Hematopoietic multipotent progenitor cell treated with erythropoietin and hydrocortisone succinate and interleukin-3 and kit ligand, for 8 days (in vitro differentiated cells): Measurements from ENCODE around the gene PNRC2.
"Not testable (repeated sequence)": the region's sequence is repeated elsewhere in the genome, so short reads cannot be mapped to it uniquely, and the experiment has no call there.

ENCODE experiments used
- DNase-seq: peaks from one replicate; pipeline ENCODE4 v3.0.0-alpha.2; 2015

The PNRC2 gene

DNA sequence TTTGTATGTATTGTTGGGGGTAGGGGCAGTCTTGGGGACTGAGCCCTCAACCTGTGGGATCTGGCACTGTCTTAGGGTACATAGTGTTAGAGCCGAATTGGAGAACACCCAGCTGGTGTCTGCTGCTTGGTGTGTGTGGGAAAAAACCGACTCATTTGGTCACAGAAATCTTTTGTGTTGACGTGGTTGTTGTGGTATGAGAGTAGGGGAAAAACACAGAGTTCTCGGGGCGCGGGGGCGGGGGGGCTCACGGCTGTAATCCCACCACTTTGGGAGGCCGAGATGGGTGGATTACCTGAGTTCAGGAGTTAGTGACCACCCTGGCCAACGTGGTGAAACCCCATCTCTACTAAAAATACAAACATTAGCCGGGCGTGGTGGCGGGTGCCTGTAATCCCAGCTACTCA is 35.8 kb downstream of the PNRC2 start:
- DNase-seq: no peak

DNA sequence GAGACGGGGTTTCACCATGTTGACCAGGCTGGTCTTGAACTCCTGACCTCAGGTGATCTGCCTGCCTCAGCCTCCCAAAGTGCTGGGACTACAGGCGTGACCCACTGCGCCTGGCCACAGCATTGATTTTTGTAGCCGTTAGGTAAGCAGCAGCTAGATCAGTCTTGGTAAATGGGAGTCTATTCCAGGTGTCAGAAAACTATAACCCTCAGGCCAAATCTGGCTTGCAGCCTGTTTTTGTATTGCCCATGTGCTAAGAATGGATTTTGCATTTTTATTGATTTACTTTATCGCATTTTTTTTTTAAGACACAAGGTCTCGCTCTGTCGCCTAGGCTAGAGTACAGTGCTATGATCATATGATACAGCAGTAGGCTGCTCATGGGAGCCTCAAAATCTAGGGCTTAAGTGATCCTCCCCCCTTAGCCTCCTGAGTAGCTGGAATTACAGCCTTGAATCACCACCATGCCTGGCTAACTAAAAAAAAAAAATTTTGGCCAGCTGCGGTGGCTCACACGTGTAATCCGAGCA is 37.1 kb downstream of the PNRC2 start:
- DNase-seq: no peak

DNA sequence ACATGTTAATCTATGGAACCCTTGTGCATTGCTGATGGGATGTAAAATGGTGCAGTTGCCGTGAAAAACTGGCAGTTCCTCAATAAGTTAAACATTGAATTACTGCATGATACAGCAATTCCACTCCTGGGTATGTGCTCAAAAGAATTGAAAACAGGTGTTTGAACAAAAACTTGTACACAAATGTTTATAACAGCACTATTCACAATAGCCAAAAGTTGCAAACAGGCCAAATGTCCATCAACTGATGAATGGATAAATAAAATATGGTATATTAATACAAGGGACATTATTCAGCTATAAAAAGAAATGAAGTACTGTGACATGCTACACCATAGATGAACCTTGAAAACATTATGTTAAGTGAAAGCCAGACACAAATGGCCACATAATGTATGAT is 38.2 kb downstream of the PNRC2 start:
- DNase-seq: no peak

DNA sequence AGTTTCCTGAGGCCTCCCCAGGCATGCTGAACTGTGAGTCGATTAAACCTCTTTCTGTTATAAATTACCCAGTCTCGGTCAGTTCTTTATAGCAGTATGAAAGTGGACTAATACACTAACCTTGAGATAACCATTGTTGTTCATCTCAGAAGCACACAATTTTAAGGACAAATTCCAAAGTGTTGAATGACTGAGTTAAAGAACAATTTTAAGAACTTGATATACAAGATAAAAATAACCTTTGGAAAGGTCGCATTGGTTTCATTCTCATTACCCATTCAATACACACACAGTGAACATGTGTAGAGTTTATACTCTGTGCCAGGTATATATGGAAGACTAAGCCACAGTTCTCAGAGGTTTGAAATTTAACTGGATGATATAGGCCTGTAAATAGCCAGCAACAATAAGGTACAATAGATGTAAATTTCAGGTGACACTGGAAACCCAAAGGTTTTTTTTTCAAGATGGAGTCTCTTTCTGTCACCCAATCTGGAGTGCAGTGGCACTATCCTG is 39.6 kb downstream of the PNRC2 start:
- no peak for DNase-seq

DNA sequence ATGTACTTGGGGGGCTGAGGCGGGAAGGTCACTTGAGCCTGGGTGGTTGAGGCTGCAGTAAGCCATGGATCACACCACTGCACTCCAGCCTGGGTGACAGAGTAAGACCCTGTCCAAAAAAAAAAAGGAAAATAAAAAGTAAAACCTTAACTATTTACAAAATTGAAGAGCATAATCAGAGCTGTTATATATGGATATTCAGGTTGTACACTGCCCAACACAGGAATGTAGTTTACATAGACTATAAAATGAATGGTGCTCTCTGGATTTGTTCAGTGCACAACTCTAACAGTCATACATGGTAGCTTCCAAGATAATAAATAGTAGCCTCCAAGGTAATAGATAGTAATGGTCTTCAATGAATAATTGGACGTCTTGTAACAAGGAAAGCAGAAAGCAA is 43.1 kb downstream of the PNRC2 start:
- DNase-seq: no peak

DNA sequence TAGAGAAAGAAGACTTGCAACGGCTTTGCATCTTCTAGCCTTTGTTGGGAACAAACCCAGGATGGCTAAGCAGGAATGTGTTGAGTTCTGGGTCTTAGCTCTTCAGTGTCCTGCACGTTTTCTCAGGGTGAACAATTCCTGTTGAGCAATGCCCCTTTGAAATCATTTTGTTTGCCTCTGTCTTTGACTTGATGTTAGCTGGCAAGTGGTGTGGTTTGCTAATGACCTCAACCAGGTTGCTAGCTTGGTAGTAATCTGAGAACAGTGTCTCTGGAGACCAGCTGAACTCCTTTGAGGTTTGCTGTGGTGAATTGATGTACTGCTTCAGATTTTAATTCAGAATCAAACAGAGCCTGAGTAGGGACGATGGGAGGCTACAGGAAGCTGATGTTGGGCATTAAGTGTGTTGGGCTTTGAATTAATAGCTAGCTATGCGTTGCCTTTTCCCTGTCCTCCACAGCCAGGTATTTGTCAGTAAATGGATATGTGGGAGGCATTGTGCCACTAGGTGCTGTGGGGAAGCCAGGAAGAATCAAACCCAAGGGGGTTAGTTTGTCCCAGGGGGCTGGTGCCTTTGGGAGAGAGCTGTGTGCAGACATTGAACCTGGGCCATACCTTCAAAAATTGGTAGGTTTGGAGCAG is 43.8 kb downstream of the PNRC2 start:
- DNase-seq: no peak

DNA sequence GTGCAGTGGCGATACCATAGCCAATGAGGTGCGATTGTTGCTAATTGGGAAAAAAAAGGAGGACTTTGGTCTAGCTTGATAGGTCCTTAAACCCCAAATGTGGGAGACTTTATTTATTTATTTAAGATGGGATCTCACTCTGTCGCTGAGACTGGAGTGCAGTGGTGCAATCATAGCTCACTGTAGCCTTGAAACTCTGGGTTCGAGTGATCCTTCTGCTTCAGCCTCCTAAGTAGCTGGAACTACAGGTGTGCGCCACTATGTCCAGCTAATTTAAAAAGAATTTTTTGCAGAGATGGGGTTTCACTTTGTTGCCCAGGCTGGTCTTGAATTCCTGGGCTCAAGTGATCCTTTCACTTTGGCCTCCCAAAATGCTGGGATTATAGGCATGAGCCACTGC is 44.5 kb downstream of the PNRC2 start:
- DNase-seq: no peak

DNA sequence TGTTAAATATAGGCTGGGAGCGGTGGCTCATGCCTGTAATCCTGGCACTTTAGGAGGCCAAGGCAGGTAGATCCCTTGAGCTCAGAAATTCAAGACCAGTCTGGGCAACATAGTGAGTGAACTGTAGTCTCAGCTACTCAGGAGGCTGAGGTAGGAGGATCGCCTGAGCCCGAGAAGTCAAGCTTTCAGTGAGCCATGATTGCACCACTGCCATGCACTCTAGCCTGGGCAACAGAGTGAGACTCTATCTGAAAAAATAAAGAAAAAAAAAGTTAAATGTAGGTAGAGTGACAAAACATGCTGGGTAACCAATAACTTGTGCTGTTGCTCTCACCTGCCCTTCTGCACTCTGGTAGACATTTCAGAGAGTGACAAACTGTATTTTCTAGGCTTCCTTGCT is 45.5 kb downstream of the PNRC2 start:
- no peak for DNase-seq

DNA sequence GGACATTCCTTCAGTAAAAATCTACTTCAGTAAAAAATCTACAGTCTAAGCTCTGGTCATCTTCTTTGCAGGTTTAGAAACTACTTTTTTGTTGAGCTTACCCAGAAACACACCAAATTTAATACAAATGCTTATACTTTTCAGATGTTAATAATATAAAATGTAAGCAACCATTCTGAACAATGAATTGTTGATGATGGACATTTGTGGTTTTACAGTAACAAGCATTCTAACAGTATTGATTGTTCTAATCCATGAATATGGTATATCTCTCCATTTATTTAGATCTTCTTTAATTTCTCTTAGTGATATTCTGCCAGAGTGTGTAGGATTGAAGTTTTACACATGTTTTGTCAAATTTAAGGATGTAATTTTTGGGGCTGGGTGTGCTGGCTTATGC is 47.5 kb downstream of the PNRC2 start:
- DNase-seq: no peak

DNA sequence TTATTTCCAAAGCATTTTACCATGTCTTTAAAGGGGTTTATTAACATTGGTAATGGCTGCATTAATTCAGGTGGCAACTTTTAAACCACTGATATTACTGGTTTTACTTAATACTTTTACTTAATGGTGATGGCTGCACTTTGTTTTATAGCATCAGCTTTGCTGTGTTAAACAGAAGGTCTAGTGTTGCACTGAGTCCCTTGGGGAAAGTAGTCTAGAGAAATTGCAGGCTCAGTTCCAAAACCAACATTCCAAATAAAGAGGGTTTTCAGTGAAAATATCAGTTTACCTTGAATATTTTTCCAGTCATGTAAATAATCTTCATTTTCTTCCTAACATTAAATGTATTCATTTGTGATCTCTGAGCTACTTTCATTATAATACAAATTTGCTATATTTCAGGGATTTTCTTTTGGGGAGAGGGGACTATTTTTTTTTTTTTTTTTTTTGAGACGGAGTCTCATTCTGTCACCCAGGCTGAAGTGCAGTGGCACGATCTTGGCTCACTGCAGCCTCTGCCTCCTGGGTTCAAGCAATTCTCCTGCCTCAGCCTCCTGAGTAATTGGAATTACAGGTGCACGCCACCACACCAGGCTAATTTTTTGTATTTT is 49.1 kb downstream of the PNRC2 start:
- not testable (repeated sequence) for DNase-seq

DNA sequence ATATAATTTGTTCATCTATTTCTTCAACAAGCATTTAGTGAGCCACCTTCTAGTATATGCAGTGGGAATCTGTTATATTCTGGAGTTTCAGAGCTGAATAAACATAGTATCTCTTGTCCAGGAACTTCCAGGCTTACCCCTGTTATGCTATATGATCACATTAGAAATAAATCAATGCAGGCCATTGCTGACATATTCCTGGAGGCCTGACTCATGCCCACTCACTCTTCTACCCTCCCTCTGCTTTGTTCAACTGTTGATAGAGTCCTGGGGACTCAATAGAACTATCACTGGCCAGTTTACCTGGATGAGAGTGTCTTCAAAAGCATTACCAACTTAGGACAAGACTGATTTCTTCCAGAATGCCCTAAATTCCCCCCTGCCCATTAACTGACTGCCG is 49.8 kb downstream of the PNRC2 start:
- no peak for DNase-seq

DNA sequence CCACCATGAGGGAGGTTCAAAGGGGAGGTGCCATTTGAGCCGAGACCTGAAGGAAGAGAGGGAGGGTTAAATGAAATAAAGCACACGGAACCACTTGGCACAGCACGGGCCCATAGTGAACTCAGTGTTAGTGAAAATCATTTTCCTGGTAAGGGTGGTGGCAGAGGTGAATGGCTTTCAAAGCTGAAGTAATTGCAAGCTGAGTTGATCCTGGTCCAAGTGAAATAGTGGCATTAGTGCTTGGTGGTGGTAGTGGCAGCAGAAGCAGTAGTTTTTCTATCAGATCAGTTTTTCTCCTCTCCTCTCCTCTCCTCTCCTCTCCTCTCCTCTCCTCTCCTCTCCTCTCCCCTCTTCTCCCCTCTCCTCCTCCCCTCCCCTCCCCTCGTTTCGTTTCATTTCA is 51.0 kb downstream of the PNRC2 start:
- DNase-seq: no peak

DNA sequence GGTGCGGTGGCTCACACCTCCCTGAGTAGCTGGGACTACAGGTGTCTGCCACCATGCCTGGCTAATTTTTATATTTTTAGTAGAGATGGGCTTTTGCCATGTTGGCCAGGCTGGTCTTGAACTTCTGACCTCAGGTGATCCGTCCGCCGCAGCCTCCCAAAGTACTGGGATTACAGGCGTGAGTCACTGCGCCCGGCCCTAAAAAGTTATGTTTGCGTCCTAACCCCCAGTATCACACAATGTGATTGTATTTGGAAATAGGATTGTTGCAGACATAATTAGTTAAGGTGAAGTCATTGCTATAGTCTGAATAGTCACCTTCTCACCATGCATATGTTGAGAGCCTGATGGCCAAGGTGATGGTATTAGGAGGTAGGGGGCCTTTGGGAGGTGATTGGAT is 53.2 kb downstream of the PNRC2 start:
- not testable (repeated sequence) for DNase-seq
